WTC11 (cell line): ENCODE data around the gene SLC39A6. TPM values are rescaled to one million over a fixed set of nuclear protein-coding genes. Genes with fewer than 3 reads are reported as not detected.

ENCODE experiments used
- ATAC-seq: fragments of 200-7000 bp; cut with Tn5 transposase; 2 replicates; pipeline ENCODE4 v1.10.0; 2021; ENCODE audit warnings: mild to moderate bottlenecking, moderate library complexity
- CTCF ChIA-PET: fragments of 300-600 bp; sonication (Branson Sonifier 250); formaldehyde crosslinking; loops from one replicate; lab custom pipeline; 2021; ENCODE audit warnings: antibody characterized with exemption; lab: Charles Lee
- POLR2A ChIA-PET: fragments of 350-600 bp; sonication (Branson Sonifier 250); formaldehyde crosslinking; loops from one replicate; lab custom pipeline; 2021; ENCODE audit warnings: antibody characterized with exemption; lab: Charles Lee
- DNase-seq: peaks from one replicate; pipeline ENCODE4 v3.0.0; 2021; ENCODE audit warnings: low spot score
- H3K27ac Mint-ChIP-seq: 2 replicates; pipeline ENCODE4 v1.8.0; 2021; ENCODE audit warnings: mixed read lengths
- H3K27me3 Mint-ChIP-seq: 2 replicates; pipeline ENCODE4 v1.8.0; 2021; ENCODE audit warnings: low read depth, mild to moderate bottlenecking, moderate library complexity, mixed read lengths
- H3K36me3 Mint-ChIP-seq: 2 replicates; pipeline ENCODE4 v1.8.0; 2021; ENCODE audit warnings: mixed read lengths
- H3K4me1 Mint-ChIP-seq: 2 replicates; pipeline ENCODE4 v1.8.0; 2022; ENCODE audit warnings: mixed read lengths
- H3K4me3 Mint-ChIP-seq: 2 replicates; pipeline ENCODE4 v1.8.0; 2021; ENCODE audit warnings: mild to moderate bottlenecking, moderate library complexity, mixed read lengths
- H3K9me3 Mint-ChIP-seq: 2 replicates; pipeline ENCODE4 v1.8.0; 2021; ENCODE audit warnings: mixed read lengths
- MAX ChIP-seq: sonication (generic); formaldehyde crosslinking; IDR thresholded peaks from 2 replicates; pipeline ENCODE4 v1.8.0; 2022; ENCODE audit warnings: mild to moderate bottlenecking, missing genetic modification reagents
- MYBL2 ChIP-seq: sonication (generic); formaldehyde crosslinking; IDR thresholded peaks from 2 replicates; pipeline ENCODE4 v1.8.1; 2023; ENCODE audit warnings: mild to moderate bottlenecking, moderate library complexity, missing genetic modification reagents
- TP53 ChIP-seq: sonication (generic); formaldehyde crosslinking; IDR thresholded peaks from 2 replicates; pipeline ENCODE4 v1.8.1; 2023; ENCODE audit warnings: mild to moderate bottlenecking, missing genetic modification reagents
- ZNF121 ChIP-seq: sonication (generic); formaldehyde crosslinking; IDR thresholded peaks from 2 replicates; pipeline ENCODE4 v1.8.0; 2023; ENCODE audit warnings: missing genetic modification reagents
- ZNF263 ChIP-seq: sonication (generic); formaldehyde crosslinking; IDR thresholded peaks from 2 replicates; pipeline ENCODE4 v1.8.1; 2022; ENCODE audit warnings: low read depth, mild to moderate bottlenecking, moderate library complexity, missing genetic modification reagents
- ZNF281 ChIP-seq: sonication (generic); formaldehyde crosslinking; IDR thresholded peaks from 2 replicates; pipeline ENCODE4 v1.8.0; 2023; ENCODE audit warnings: mild to moderate bottlenecking, missing genetic modification reagents
- ZNF532 ChIP-seq: fragments of 250-450 bp; sonication (Bioruptor Pico); IDR thresholded peaks from 2 replicates; pipeline ENCODE4 v1.9.0; 2021; ENCODE audit warnings: mild to moderate bottlenecking, borderline replicate concordance
- ZSCAN18 ChIP-seq: fragments of 250-450 bp; sonication (Bioruptor Pico); IDR thresholded peaks from 2 replicates; pipeline ENCODE4 v2.1.2; 2022; ENCODE audit warnings: mild to moderate bottlenecking, moderate library complexity
- total RNA-seq: library from RNA; stranded (reverse); gene quantifications from 3 replicates; pipeline ENCODE4 v1.2.3, GENCODE V29; 2021

SLC39A6 gene
- total RNA-seq, 1 experiment from 2014 or later: 29.2 TPM

- TF ChIP-seq ZNF281 (CRISPR knock-in tag): no peak
- TF ChIP-seq MYBL2 (CRISPR knock-in tag): no peak
- TF ChIP-seq ZNF532 (CRISPR knock-in tag): no peak
- TF ChIP-seq TP53: no peak
- TF ChIP-seq ZSCAN18 (CRISPR knock-in tag): no peak
- TF ChIP-seq MAX (CRISPR knock-in tag): no peak
- TF ChIP-seq, all 79 proteins: peak for 0
Observed at GRCh38 chr18:36131692-36132483, 2.7 kb upstream of the SLC39A6 start (continued).

- DNase-seq (no peak), ATAC-seq (no peak)
- TF ChIP-seq ZNF121: peak; percentile 51; the same call in 1 of the 2 replicates
- no peak for TF ChIP-seq ZNF263
- no peak for TF ChIP-seq ZNF281 (CRISPR knock-in tag)
- Mint-ChIP-seq H3K36me3 (peaks cover 22% of the 10 kb centered on the region), H3K27ac (no peak overlapping the region), H3K27me3 (no peaks in the 10 kb centered on the region), H3K9me3 (no peaks in the 10 kb centered on the region), H3K4me3 (peak overlapping the region; percentile 95), H3K4me1 (peaks cover 36% of the 10 kb centered on the region)
- CTCF ChIA-PET: interaction anchor here (0.6 kb wide), 1 partner anchor 66 kb away, joined by 3 read pairs; no protein-coding TSS in a partner anchor
- POLR2A ChIA-PET: no interaction called here
Observed at GRCh38 chr18:36130883-36131653, 1.9 kb upstream of the SLC39A6 start.
